Hepatocyte (in vitro differentiated cells): Measurements from ENCODE around the gene AMBN.

ENCODE experiments used
- EZH2 ChIP-seq: fragments of 200-600 bp; sonication (generic); IDR thresholded peaks from 2 replicates; pipeline ENCODE4 v1.6.1; 2016; ENCODE audit warnings: antibody characterized with exemption, mild to moderate bottlenecking, borderline replicate concordance
- EZH2phosphoT487 ChIP-seq: fragments of 200-600 bp; sonication (generic); IDR thresholded peaks from one replicate; pipeline ENCODE4 v1.6.1; 2018; ENCODE audit warnings: antibody characterized with exemption, mild to moderate bottlenecking, low read depth, moderate library complexity; ENCODE audit not compliant: unreplicated experiment, severe bottlenecking
- TF ChIP-seq, protein P1 (sequence below): fragments of 200-600 bp; sonication (generic); IDR thresholded peaks from 2 replicates; pipeline ENCODE4 v1.5.1; 2016; ENCODE audit warnings: antibody characterized with exemption, mild to moderate bottlenecking; ENCODE audit not compliant: poor library complexity

DNA sequence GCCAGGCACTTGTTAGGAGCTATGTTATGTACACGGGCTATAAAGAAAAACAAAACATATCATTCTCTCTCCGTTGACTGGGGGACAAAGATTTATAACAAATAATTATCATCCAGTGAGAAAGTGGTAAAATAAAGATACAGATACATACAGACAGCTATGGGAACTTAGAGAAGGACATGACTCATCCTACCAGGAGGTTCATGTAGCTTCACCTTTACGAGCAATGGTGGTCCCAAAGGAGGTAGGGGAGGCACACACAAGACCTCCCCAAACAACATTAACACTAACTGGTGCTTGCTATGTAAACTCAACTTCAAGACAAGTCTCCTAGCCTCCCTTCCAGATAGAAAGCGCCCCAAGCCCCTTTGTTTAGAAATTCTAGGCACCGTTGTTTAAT lies 8.9 kb downstream of the AMBN start:
- TF ChIP-seq, protein P1, sequence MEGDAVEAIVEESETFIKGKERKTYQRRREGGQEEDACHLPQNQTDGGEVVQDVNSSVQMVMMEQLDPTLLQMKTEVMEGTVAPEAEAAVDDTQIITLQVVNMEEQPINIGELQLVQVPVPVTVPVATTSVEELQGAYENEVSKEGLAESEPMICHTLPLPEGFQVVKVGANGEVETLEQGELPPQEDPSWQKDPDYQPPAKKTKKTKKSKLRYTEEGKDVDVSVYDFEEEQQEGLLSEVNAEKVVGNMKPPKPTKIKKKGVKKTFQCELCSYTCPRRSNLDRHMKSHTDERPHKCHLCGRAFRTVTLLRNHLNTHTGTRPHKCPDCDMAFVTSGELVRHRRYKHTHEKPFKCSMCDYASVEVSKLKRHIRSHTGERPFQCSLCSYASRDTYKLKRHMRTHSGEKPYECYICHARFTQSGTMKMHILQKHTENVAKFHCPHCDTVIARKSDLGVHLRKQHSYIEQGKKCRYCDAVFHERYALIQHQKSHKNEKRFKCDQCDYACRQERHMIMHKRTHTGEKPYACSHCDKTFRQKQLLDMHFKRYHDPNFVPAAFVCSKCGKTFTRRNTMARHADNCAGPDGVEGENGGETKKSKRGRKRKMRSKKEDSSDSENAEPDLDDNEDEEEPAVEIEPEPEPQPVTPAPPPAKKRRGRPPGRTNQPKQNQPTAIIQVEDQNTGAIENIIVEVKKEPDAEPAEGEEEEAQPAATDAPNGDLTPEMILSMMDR: no peak
- TF ChIP-seq EZH2: no peak
- no peak for TF ChIP-seq EZH2phosphoT487
